Mammary epithelial cell (primary cell): Measurements from ENCODE around the gene TLR5.

Source experiments
- EZH2 ChIP-seq: IDR thresholded peaks from 2 replicates; pipeline ENCODE4 v1.6.1; 2012; ENCODE audit warnings: low read length, inconsistent platforms, borderline replicate concordance
- TF ChIP-seq, protein P1 (sequence below), 2 donors: IDR thresholded peaks in 1 of 2; conservative IDR thresholded peaks in 1 of 2; 2 replicates each; pipeline ENCODE4 v1.5.1; 2011 to 2012; ENCODE audit warnings: inconsistent platforms in 2 of 2, low read length in 2 of 2, mild to moderate bottlenecking in 2 of 2, control low read depth in 1 of 2, low read depth in 1 of 2; ENCODE audit not compliant: insufficient read depth in 1 of 2; ENCODE audit errors: extremely low read depth in 1 of 2

GRCh38 chr1:223153177-223154119 lies 10.4 kb upstream of the TLR5 start:
- TF ChIP-seq, protein P1, sequence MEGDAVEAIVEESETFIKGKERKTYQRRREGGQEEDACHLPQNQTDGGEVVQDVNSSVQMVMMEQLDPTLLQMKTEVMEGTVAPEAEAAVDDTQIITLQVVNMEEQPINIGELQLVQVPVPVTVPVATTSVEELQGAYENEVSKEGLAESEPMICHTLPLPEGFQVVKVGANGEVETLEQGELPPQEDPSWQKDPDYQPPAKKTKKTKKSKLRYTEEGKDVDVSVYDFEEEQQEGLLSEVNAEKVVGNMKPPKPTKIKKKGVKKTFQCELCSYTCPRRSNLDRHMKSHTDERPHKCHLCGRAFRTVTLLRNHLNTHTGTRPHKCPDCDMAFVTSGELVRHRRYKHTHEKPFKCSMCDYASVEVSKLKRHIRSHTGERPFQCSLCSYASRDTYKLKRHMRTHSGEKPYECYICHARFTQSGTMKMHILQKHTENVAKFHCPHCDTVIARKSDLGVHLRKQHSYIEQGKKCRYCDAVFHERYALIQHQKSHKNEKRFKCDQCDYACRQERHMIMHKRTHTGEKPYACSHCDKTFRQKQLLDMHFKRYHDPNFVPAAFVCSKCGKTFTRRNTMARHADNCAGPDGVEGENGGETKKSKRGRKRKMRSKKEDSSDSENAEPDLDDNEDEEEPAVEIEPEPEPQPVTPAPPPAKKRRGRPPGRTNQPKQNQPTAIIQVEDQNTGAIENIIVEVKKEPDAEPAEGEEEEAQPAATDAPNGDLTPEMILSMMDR (conservative IDR thresholded peaks at IDR 0.05 in 1 of 2, IDR thresholded peaks at IDR 0.05 in 1 of 2; ENCODE audit: extremely low read depth in 1 of 2, insufficient read depth in 1 of 2, low read depth in 1 of 2, low read length in 2 of 2): no peak
- no peak for TF ChIP-seq EZH2
